Measurements from ENCODE around the gene ITM2C.
A peak's percentile ranks its signal among the peaks of the same experiment; 100 is the strongest.

Gene ITM2C

GRCh38 chr2:230908595-230909191, 44.0 kb downstream of the ITM2C start:
- peak; percentile 91 for DNase-seq

GRCh38 chr2:230909841-230910545, 45.3 kb downstream of the ITM2C start:
- no peak for DNase-seq

- DNase-seq, result no peak
Measured at GRCh38 chr2:230910546-230911177, 45.9 kb downstream of the ITM2C start.

GRCh38 chr2:230912046-230912445, 47.3 kb downstream of the ITM2C start:
- no peak for DNase-seq

GRCh38 chr2:230912724-230913123, 48.0 kb downstream of the ITM2C start:
- DNase-seq, result no peak

- DNase-seq, result no peak
Measured at GRCh38 chr2:230913406-230914143, 48.8 kb downstream of the ITM2C start.

GRCh38 chr2:230914886-230915285, 50.1 kb downstream of the ITM2C start:
- DNase-seq, result no peak

GRCh38 chr2:230915319-230915718, 50.6 kb downstream of the ITM2C start:
- DNase-seq, result no peak

GRCh38 chr2:230916218-230916617, 51.5 kb downstream of the ITM2C start:
- DNase-seq, result no peak

- no peak for DNase-seq
Measured at GRCh38 chr2:230919240-230919639, 54.5 kb downstream of the ITM2C start.

- DNase-seq, result no peak
Measured at GRCh38 chr2:230919681-230920080, 54.9 kb downstream of the ITM2C start.

GRCh38 chr2:230920167-230920566, 55.4 kb downstream of the ITM2C start:
- DNase-seq, result no peak

GRCh38 chr2:230921806-230922595, 57.3 kb downstream of the ITM2C start:
- DNase-seq, result no peak

- DNase-seq, result no peak
Measured at GRCh38 chr2:230922951-230923717, 58.4 kb downstream of the ITM2C start.

GRCh38 chr2:230924092-230924469, 59.3 kb downstream of the ITM2C start:
- DNase-seq, result no peak

GRCh38 chr2:230924470-230925341, 60.0 kb downstream of the ITM2C start, which contains the start of gene GPR55:
TSS of gene GPR55 (minus strand) at chr2:230925242. CDS start at chr2:230910962, 14,280 bp downstream.
- peak; percentile 90 for DNase-seq

- peak; percentile 65 for DNase-seq
Measured at GRCh38 chr2:230925443-230925878, 60.7 kb downstream of the ITM2C start.

- peak; percentile 88 for DNase-seq
Measured at GRCh38 chr2:230925879-230926765, 61.4 kb downstream of the ITM2C start.

GRCh38 chr2:230927711-230928341, 63.1 kb downstream of the ITM2C start:
- DNase-seq, result no peak

Measured in activated CD4-positive, alpha-beta T cell treated with anti-CD3 and anti-CD28 coated beads, Interleukin-2, Interleukin-6, amounts not matched to agents 100 ng/mL and 50 ng/mL, durations not matched to agents 16 hours and 8 hours (primary cell).